HEK293 (cell line): ENCODE results near the gene SWAP70.

ENCODE experiments used
- PBX3 ChIP-seq: sonication (generic); formaldehyde crosslinking; IDR thresholded peaks from 2 replicates; pipeline ENCODE4 v1.8.1; 2022; ENCODE audit warnings: mild to moderate bottlenecking, moderate library complexity, missing genetic modification reagents
- YY1 ChIP-seq: fragments of 450-650 bp; formaldehyde crosslinking; IDR thresholded peaks from 2 replicates; pipeline ENCODE4 v1.5.1; 2018; ENCODE audit warnings: missing biosample characterization, missing genetic modification characterization
- ZNF274 ChIP-seq, 2 experiments: fragments of 200-500 bp in 1 of 2; fragments of 450-650 bp in 1 of 2; sonication (Bioruptor generic) in 1 of 2; formaldehyde crosslinking in 1 of 2; IDR thresholded peaks; 2 replicates each; pipeline versions ENCODE4 v1.5.1 to v1.6.1; 2014 to 2016; ENCODE audit warnings: borderline replicate concordance in 1 of 2, inconsistent platforms in 1 of 2, low read length in 1 of 2, missing biosample characterization in 1 of 2, missing genetic modification characterization in 1 of 2
- ZNF513 ChIP-seq: fragments of 450-650 bp; IDR thresholded peaks from 2 replicates; pipeline ENCODE4 v1.5.1; 2018; ENCODE audit warnings: missing biosample characterization, missing genetic modification characterization
- ZNF514 ChIP-seq: fragments of 450-650 bp; formaldehyde crosslinking; IDR thresholded peaks from 2 replicates; pipeline ENCODE4 v1.5.1; 2016; ENCODE audit warnings: missing biosample characterization, missing genetic modification characterization
- TF ChIP-seq, protein P1 (sequence below): fragments of 450-650 bp; formaldehyde crosslinking; IDR thresholded peaks from 2 replicates; pipeline ENCODE4 v1.5.1; 2016; ENCODE audit warnings: missing biosample characterization, missing genetic modification characterization
- TF ChIP-seq, protein P2 (sequence below): fragments of 450-650 bp; formaldehyde crosslinking; IDR thresholded peaks from 2 replicates; pipeline ENCODE4 v1.5.1; 2016; ENCODE audit warnings: missing biosample characterization, missing genetic modification characterization

DNA sequence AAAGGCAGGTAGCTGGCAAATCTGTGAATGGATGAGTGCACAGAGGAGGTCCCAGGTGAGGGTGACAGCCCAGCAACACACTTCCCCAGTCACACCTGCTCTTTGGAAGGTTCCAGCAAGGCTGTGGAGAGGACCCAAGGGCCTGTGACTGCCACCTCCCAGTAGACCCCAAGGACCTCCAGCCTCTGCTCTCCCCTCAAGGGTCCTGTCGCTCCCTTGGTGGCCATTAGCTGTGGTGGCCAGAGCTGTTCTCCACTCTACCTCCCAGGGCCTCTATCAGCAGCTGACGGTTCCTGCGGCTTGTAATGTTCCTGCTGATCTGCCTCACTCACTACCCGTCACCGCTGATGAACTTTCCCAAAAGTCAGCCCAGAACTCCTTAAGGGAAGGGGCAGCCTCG lies 93.0 kb downstream of the SWAP70 start:
- TF ChIP-seq PBX3 (no peak), YY1 (tag by site-specific recombination) (no peak), ZNF514 (tag by site-specific recombination) (no peak), ZNF274 (IDR thresholded peaks at IDR 0.05; ENCODE audit: low read length) (no peak), ZNF274 (tag by site-specific recombination; IDR thresholded peaks at IDR 0.05; ENCODE audit: borderline replicate concordance) (no peak), ZNF513 (tag by site-specific recombination) (no peak)
- TF ChIP-seq, protein P1, sequence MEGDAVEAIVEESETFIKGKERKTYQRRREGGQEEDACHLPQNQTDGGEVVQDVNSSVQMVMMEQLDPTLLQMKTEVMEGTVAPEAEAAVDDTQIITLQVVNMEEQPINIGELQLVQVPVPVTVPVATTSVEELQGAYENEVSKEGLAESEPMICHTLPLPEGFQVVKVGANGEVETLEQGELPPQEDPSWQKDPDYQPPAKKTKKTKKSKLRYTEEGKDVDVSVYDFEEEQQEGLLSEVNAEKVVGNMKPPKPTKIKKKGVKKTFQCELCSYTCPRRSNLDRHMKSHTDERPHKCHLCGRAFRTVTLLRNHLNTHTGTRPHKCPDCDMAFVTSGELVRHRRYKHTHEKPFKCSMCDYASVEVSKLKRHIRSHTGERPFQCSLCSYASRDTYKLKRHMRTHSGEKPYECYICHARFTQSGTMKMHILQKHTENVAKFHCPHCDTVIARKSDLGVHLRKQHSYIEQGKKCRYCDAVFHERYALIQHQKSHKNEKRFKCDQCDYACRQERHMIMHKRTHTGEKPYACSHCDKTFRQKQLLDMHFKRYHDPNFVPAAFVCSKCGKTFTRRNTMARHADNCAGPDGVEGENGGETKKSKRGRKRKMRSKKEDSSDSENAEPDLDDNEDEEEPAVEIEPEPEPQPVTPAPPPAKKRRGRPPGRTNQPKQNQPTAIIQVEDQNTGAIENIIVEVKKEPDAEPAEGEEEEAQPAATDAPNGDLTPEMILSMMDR, result no peak
- TF ChIP-seq, protein P2, sequence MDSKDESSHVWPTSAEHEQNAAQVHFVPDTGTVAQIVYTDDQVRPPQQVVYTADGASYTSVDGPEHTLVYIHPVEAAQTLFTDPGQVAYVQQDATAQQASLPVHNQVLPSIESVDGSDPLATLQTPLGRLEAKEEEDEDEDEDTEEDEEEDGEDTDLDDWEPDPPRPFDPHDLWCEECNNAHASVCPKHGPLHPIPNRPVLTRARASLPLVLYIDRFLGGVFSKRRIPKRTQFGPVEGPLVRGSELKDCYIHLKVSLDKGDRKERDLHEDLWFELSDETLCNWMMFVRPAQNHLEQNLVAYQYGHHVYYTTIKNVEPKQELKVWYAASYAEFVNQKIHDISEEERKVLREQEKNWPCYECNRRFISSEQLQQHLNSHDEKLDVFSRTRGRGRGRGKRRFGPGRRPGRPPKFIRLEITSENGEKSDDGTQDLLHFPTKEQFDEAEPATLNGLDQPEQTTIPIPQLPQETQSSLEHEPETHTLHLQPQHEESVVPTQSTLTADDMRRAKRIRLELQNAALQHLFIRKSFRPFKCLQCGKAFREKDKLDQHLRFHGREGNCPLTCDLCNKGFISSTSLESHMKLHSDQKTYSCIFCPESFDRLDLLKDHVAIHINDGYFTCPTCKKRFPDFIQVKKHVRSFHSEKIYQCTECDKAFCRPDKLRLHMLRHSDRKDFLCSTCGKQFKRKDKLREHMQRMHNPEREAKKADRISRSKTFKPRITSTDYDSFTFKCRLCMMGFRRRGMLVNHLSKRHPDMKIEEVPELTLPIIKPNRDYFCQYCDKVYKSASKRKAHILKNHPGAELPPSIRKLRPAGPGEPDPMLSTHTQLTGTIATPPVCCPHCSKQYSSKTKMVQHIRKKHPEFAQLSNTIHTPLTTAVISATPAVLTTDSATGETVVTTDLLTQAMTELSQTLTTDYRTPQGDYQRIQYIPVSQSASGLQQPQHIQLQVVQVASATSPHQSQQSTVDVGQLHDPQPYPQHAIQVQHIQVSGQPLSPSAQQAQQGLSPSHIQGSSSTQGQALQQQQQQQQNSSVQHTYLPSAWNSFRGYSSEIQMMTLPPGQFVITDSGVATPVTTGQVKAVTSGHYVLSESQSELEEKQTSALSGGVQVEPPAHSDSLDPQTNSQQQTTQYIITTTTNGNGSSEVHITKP (tag by site-specific recombination), result no peak
